C4-2B (cell line): ENCODE measurements around the gene SVBP.

Experiments
- CTCF ChIP-seq: fragments of 450-650 bp; conservative IDR thresholded peaks from 2 replicates; pipeline ENCODE4 v1.5.1; 2017; ENCODE audit warnings: mild to moderate bottlenecking
- ZFX ChIP-seq: fragments of 450-650 bp; IDR thresholded peaks from 2 replicates; pipeline ENCODE4 v1.6.1; 2017

- TF ChIP-seq CTCF (no peak), ZFX (no peak)
These were observed 18.2 kb upstream of the SVBP start for GRCh38 chr1:42835422-42835821.
